Measurements from ENCODE around the gene PARN. TPM values are rescaled to one million over a fixed set of nuclear protein-coding genes. Genes with fewer than 3 reads are reported as not detected.

PARN gene
- total RNA-seq, 1 donor from 2014 or later = 16.8 TPM

- TF ChIP-seq, protein P1, sequence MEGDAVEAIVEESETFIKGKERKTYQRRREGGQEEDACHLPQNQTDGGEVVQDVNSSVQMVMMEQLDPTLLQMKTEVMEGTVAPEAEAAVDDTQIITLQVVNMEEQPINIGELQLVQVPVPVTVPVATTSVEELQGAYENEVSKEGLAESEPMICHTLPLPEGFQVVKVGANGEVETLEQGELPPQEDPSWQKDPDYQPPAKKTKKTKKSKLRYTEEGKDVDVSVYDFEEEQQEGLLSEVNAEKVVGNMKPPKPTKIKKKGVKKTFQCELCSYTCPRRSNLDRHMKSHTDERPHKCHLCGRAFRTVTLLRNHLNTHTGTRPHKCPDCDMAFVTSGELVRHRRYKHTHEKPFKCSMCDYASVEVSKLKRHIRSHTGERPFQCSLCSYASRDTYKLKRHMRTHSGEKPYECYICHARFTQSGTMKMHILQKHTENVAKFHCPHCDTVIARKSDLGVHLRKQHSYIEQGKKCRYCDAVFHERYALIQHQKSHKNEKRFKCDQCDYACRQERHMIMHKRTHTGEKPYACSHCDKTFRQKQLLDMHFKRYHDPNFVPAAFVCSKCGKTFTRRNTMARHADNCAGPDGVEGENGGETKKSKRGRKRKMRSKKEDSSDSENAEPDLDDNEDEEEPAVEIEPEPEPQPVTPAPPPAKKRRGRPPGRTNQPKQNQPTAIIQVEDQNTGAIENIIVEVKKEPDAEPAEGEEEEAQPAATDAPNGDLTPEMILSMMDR (IDR thresholded peaks at IDR 0.05; ENCODE audit: borderline replicate concordance) = no peak
- Histone ChIP-seq H3K9me3 (replicated peaks) (no peaks in the 10 kb centered on the region), H3K27me3 (ENCODE audit: low read depth) (no peaks in the 10 kb centered on the region), H3K4me1 (peaks cover 36% of the 10 kb centered on the region), H3K27ac (replicated peaks) (peak overlapping the region; percentile 14), H3K36me3 (no peaks in the 10 kb centered on the region), H3K4me3 (no peak overlapping the region)
- intact Hi-C loops (cut with micrococcal nuclease) = no loop called here
- DNase-seq = no peak
These were observed 121.0 kb downstream of the PARN start for GRCh38 chr16:14509055-14509454.

- Histone ChIP-seq H3K27me3 (ENCODE audit: low read depth) (no peaks in the 10 kb centered on the region), H3K27ac (replicated peaks) (no peak overlapping the region), H3K36me3 (no peaks in the 10 kb centered on the region), H3K4me1 (peaks cover 55% of the 10 kb centered on the region), H3K4me3 (no peak overlapping the region), H3K9me3 (replicated peaks) (no peaks in the 10 kb centered on the region)
- TF ChIP-seq, protein P1 (IDR thresholded peaks at IDR 0.05; ENCODE audit: borderline replicate concordance) = no peak
- intact Hi-C loops (cut with micrococcal nuclease) = no loop called here
- no peak for DNase-seq
These were observed 124.2 kb downstream of the PARN start for GRCh38 chr16:14505846-14506245.

- Histone ChIP-seq H3K9me3 (replicated peaks) (no peaks in the 10 kb centered on the region), H3K4me1 (peaks cover 55% of the 10 kb centered on the region), H3K4me3 (no peak overlapping the region), H3K27ac (replicated peaks) (peak overlapping the region; percentile 89), H3K27me3 (ENCODE audit: low read depth) (no peaks in the 10 kb centered on the region), H3K36me3 (no peaks in the 10 kb centered on the region)
- no peak for DNase-seq
- TF ChIP-seq, protein P1 (IDR thresholded peaks at IDR 0.05; ENCODE audit: borderline replicate concordance) = no peak
- intact Hi-C loops (cut with micrococcal nuclease) = no loop called here
These were observed 126.9 kb downstream of the PARN start for GRCh38 chr16:14502932-14503741.

DNA sequence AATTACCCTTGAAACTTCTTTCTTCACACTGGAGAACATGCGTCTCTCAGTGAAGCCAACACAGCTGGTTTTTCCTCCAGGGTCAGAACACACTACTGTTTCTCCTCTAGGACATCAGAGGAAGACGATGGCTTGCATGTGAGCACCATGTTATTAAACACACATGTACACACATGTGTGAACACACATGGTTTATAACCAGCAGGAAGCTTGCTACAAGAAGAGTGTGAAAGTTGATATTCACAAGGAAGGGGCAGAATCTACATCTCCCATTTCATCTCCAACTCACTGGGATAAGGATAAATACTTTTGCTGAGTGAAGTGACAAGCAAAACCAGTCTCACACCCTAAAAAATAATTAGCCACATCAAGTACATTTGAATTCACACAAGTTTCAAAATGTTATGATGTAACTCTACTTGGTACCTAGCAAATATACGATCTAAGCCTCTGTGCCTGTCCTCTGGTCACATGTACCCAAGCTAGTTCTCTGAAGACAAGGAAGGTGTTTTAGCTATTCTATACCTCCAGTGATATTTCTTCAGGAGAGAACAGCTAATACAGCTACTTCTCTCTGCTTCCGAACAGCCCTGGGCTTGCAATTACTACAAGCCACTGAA is 127.7 kb downstream of the PARN start:
- H3K4me1 ChIP-seq = peaks cover 63% of the 10 kb centered on the region
- no peaks in the 10 kb centered on the region for H3K36me3 ChIP-seq
- intact Hi-C loops (cut with micrococcal nuclease) = no loop called here
- no peaks in the 10 kb centered on the region for H3K27me3 ChIP-seq (ENCODE audit: low read depth)
- TF ChIP-seq, protein P1 (IDR thresholded peaks at IDR 0.05; ENCODE audit: borderline replicate concordance) = no peak
- no peak overlapping the region for H3K4me3 ChIP-seq
- DNase-seq = no peak
- no peaks in the 10 kb centered on the region for H3K9me3 ChIP-seq (replicated peaks)
- H3K27ac ChIP-seq (replicated peaks) = peak overlapping the region; percentile 89

DNA sequence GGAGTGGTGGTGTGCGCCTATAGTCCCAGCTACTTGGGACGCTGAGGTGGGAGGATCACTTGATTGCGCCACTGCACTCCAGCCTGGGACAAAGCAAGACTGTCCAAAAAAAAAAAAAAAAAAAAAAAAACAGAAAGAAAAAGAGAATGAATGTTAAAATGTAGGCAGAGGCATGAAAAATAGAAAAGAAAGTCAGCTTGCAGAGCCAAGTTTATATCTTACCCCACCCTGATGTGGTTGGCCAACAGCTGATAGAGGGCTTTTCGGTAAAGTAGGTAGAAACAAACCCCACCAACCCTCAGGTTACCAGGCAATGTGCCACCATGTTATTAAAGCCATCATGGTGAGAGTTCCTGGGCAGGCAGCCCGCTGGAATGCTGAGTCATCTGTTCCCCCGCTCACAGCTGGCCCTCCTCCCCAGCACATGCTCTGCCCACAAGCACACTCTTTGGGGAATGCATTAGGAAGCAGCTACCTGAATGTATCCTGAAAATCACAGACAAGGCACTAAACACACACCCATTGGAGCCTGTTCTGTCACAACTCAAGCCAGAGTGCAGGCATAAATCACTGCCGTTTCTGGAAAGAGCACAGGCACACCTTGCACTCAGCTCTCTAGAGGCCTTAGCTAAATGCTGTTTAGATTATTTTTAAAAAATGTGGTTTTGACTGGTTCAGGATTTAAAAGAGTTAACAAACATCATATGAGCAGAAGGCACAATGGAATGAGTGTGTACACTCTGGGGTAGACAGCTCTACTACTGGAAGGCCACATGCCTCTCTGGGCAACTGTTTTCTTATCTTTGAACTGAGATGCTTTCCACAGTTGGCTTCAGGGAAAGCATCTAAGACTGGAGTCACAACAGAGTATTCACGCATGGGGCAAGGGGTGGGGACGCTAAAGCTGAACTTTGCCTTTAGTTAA is 128.5 kb downstream of the PARN start:
- TF ChIP-seq, protein P1 (IDR thresholded peaks at IDR 0.05; ENCODE audit: borderline replicate concordance) = no peak
- H3K4me3 ChIP-seq = no peak overlapping the region
- no peaks in the 10 kb centered on the region for H3K27me3 ChIP-seq (ENCODE audit: low read depth)
- H3K4me1 ChIP-seq = peaks cover 70% of the 10 kb centered on the region
- intact Hi-C loops (cut with micrococcal nuclease) = no loop called here
- peak; percentile 87 for DNase-seq
- H3K9me3 ChIP-seq (replicated peaks) = no peaks in the 10 kb centered on the region
- H3K27ac ChIP-seq (replicated peaks) = peak overlapping the region; percentile 89
- H3K36me3 ChIP-seq = no peaks in the 10 kb centered on the region
